ENCODE results near the gene SUMO3. TPM values are rescaled to one million over a fixed set of nuclear protein-coding genes. Genes with fewer than 3 reads are reported as not detected.

SUMO3 gene
- total RNA-seq, 2 donors from 2014 or later: 66.5 to 66.9 TPM

DNA sequence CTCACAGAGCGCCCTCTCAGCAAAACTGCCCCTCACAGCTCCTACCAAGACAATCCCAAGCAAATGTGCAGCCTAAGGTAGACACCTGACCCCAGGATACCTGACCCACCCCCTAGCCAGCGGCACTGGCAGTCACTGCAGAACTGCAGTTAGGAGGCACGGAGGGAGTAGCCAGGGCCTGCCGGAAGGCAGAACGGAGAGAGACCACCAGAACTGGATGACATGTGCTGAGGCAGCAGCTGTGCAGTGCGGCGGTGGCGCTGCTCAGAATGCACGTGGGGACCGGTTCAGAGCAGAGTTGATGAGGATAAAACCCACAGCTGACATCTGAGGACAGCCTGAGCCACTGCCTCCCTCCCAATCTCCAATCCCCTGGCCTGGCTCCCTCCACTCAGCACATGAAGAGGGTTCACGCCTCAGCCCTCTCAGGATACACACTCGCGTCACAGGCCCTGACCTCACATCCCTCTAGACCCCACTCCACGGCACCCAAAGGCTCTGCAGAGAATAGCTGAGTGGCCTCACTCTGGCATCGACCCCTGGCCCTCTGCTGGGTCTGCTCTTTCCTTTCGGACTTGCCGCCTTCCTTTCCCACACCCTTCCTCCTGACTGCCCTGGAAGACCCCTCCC is 45.9 kb downstream of the SUMO3 start:
- H3K4me3 ChIP-seq: no peak overlapping the region
- H3K27ac ChIP-seq: no peak overlapping the region
- H3K36me3 ChIP-seq: peaks cover 31% of the 10 kb centered on the region
- TF ChIP-seq, protein P1, sequence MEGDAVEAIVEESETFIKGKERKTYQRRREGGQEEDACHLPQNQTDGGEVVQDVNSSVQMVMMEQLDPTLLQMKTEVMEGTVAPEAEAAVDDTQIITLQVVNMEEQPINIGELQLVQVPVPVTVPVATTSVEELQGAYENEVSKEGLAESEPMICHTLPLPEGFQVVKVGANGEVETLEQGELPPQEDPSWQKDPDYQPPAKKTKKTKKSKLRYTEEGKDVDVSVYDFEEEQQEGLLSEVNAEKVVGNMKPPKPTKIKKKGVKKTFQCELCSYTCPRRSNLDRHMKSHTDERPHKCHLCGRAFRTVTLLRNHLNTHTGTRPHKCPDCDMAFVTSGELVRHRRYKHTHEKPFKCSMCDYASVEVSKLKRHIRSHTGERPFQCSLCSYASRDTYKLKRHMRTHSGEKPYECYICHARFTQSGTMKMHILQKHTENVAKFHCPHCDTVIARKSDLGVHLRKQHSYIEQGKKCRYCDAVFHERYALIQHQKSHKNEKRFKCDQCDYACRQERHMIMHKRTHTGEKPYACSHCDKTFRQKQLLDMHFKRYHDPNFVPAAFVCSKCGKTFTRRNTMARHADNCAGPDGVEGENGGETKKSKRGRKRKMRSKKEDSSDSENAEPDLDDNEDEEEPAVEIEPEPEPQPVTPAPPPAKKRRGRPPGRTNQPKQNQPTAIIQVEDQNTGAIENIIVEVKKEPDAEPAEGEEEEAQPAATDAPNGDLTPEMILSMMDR (IDR thresholded peaks at IDR 0.05): no peak
- no peaks in the 10 kb centered on the region for H3K27me3 ChIP-seq (replicated peaks; ENCODE audit: insufficient read depth)
- no peak for ATAC-seq (ENCODE audit: insufficient number of reproducible peaks, low FRiP score, low read depth)
- H3K4me1 ChIP-seq (ENCODE audit: control insufficient read depth in 1 of 2, low read depth in 2 of 2): no peaks in the 10 kb centered on the region
- no peak for DNase-seq (ENCODE audit: low spot score)
- no peaks in the 10 kb centered on the region for H3K9me3 ChIP-seq

DNA sequence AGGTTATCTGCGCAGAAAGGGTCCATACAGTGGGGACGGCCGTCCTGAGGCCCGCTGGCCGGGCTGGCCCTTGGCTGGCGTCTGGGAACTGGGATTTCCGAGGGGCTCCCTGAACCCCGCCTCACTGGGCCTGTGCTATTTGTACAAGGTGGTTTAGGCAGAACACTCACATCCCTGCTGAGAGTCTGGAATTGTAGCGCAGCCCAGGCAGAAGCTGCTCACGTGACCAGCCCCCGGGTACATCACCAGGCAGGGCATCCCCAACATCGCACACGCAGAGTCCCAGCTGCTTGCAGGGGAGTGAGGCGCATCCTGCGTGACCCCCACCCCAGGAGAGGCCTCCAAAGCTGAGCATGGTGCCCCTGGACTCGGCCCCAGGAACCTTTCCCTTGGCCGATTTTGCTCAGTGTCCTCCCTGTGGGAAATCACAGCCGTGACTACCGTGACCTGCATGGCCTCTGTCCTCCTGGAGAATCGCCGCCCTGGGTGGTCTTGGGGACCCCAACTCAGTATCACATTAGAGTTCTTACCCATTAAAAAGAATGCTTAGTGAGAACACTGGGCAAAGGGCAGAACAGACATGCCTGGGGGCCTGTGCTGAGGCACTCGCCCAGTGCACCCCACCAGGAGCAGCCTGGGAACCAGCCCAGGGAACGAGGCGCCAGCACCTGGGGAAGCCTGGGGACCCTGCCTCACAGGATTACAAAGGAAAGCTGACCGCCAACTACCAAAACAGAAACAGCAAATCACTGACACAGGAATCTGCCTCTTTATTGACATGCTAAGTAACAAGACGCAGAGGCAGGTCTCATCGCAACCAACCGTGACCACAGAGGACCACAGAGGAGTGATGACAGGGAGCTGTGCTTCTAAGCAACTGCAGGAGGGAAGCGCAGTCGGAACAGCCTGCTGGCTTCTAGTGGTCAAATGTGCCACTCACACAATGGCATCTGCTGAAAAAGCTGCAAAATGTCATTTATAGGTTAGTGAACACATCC is 49.7 kb downstream of the SUMO3 start:
- no peak for ATAC-seq (ENCODE audit: insufficient number of reproducible peaks, low FRiP score, low read depth)
- H3K27ac ChIP-seq: no peak overlapping the region
- H3K9me3 ChIP-seq: no peaks in the 10 kb centered on the region
- H3K36me3 ChIP-seq: peaks cover 21% of the 10 kb centered on the region
- DNase-seq (ENCODE audit: low spot score): no peak
- no peaks in the 10 kb centered on the region for H3K4me1 ChIP-seq (ENCODE audit: control insufficient read depth in 1 of 2, low read depth in 2 of 2)
- H3K4me3 ChIP-seq: no peak overlapping the region
- TF ChIP-seq, protein P1 (IDR thresholded peaks at IDR 0.05): no peak
- no peaks in the 10 kb centered on the region for H3K27me3 ChIP-seq (replicated peaks; ENCODE audit: insufficient read depth)

DNA sequence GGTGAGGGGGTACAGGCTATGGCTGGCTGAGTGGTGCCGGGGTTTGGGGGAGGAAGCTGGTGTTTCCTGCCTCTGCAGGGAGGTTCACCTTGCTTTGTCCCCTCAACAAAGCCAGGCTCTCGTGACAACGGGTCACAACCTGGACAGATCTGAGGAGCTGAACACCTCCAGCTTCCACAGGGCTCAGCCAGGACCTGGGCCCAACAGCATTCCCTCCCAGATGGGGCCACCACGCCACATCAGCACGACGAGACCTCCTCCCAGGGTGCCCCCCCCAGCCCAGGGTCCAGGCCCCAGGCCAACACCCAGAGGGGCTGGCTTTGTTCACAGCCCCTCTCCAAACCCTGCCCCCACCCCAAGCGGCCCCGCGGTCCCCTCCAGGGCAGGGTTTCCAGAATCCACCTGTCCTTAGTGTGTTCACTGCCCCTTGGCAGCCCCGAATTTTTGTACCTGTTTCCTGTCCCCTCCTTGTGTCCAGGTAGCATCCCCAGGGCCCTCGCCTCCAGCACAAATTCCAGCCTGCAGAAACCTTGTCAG is 51.0 kb downstream of the SUMO3 start:
- H3K4me3 ChIP-seq: no peak overlapping the region
- no peaks in the 10 kb centered on the region for H3K9me3 ChIP-seq
- TF ChIP-seq, protein P1 (IDR thresholded peaks at IDR 0.05): no peak
- no peaks in the 10 kb centered on the region for H3K4me1 ChIP-seq (ENCODE audit: control insufficient read depth in 1 of 2, low read depth in 2 of 2)
- peaks cover 12% of the 10 kb centered on the region for H3K36me3 ChIP-seq
- H3K27ac ChIP-seq: no peak overlapping the region
- DNase-seq (ENCODE audit: low spot score) (no peak), ATAC-seq (ENCODE audit: insufficient number of reproducible peaks, low FRiP score, low read depth) (no peak)
- no peaks in the 10 kb centered on the region for H3K27me3 ChIP-seq (replicated peaks; ENCODE audit: insufficient read depth)

DNA sequence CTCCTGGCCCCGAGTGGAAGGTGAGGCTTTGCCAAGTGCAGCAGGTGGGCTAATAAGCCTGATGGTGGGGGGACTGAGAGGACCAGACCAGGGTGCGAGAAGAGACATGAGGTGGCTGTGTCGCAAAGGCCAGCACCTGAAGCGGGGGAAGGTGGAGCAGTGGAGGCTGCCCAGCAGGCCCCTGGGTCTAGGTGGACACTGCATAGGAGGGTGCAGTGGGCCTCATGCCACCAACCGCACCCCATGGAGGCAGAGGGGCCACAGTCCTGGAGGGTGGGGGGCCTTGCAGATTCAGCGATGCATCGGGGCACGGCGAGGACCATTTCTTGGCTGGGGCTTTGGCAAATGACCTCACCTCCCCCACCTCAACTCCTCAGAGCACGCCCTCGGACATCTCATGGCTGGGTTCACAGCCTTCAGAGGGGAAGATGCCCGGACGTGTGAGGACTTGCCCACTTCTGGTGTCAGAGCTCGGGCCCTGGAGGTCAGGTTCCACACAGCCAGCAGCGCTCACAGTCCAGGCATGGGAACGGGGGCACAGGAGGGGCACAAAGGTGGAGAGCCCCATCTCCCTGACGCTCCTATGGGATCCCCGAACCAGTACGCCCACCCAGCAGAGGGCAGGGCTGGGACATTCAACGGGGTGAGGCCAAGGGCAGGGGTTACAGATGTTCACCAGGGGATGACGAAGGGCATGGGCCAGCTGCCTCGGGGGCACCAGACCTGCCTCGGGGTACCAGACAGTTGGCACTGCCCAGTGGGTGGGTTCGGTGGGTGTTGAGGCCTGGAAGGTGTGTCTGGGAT is 51.6 kb downstream of the SUMO3 start:
- Histone ChIP-seq H3K4me1 (ENCODE audit: control insufficient read depth in 1 of 2, low read depth in 2 of 2) (no peaks in the 10 kb centered on the region), H3K27ac (no peak overlapping the region), H3K4me3 (no peak overlapping the region), H3K27me3 (replicated peaks; ENCODE audit: insufficient read depth) (no peaks in the 10 kb centered on the region), H3K9me3 (no peaks in the 10 kb centered on the region), H3K36me3 (peaks cover 12% of the 10 kb centered on the region)
- DNase-seq (ENCODE audit: low spot score) (no peak), ATAC-seq (ENCODE audit: insufficient number of reproducible peaks, low FRiP score, low read depth) (no peak)
- TF ChIP-seq, protein P1 (IDR thresholded peaks at IDR 0.05): no peak
